CD14-positive monocyte (primary cell): ENCODE data around the gene CD14. TPM values are rescaled to one million over a fixed set of nuclear protein-coding genes. Genes with fewer than 3 reads are reported as not detected.

Source experiments
- DNase-seq, 3 donors: peaks; one replicate each; pipeline ENCODE4 v3.0.0-alpha.2; 2011 to 2022
- H2AFZ ChIP-seq: 2 replicates; pipeline ENCODE4 v1.6.0; 2012; ENCODE audit warnings: mild to moderate bottlenecking, low read depth, low read length, inconsistent platforms; ENCODE audit not compliant: insufficient read depth, poor library complexity, severe bottlenecking
- H3K27ac ChIP-seq, 2 donors: 1 replicate in 1 of 2; 2 replicates in 1 of 2; pipeline ENCODE4 v1.5.1; 2012 to 2013; ENCODE audit warnings: low read length in 2 of 2, control low read depth in 1 of 2, inconsistent platforms in 1 of 2, low read depth in 1 of 2, mild to moderate bottlenecking in 1 of 2
- H3K27me3 ChIP-seq, 2 donors: one replicate each; pipeline versions ENCODE4 v1.6.0 to v1.6.1; 2011 to 2013; ENCODE audit warnings: low read length in 2 of 2; ENCODE audit not compliant: control insufficient read depth in 2 of 2, insufficient read depth in 2 of 2
- H3K36me3 ChIP-seq, 2 donors: replicated peaks in 1 of 2; 1 replicate in 1 of 2; 2 replicates in 1 of 2; pipeline versions ENCODE4 v1.5.1 to v1.6.1; 2012 to 2013; ENCODE audit warnings: low read length in 2 of 2, control low read depth in 1 of 2, inconsistent platforms in 1 of 2, mild to moderate bottlenecking in 1 of 2; ENCODE audit not compliant: insufficient read depth in 2 of 2, control insufficient read depth in 1 of 2
- H3K4me1 ChIP-seq, 2 donors: 1 replicate in 1 of 2; 2 replicates in 1 of 2; pipeline versions ENCODE4 v1.5.1 to v1.6.1; 2012 to 2013; ENCODE audit warnings: low read length in 2 of 2, control low read depth in 1 of 2, inconsistent platforms in 1 of 2, mild to moderate bottlenecking in 1 of 2, moderate library complexity in 1 of 2; ENCODE audit not compliant: insufficient read depth in 2 of 2, control insufficient read depth in 1 of 2
- H3K4me2 ChIP-seq: replicated peaks from 2 replicates; pipeline ENCODE3; 2012; ENCODE audit warnings: low read length, moderate library complexity, mild to moderate bottlenecking; ENCODE audit not compliant: poor library complexity, severe bottlenecking; ENCODE audit errors: extremely low read depth
- H3K4me3 ChIP-seq, 3 experiments: fragments of 200-600 bp in 1 of 3; sonication (generic) in 1 of 3; replicated peaks in 1 of 3; 1 replicate in 2 of 3; 2 replicates in 1 of 3; pipeline ENCODE4 v1.5.1; 2011 to 2013; ENCODE audit warnings: low read length in 3 of 3, mild to moderate bottlenecking in 3 of 3, control low read depth in 2 of 3, low read depth in 2 of 3, inconsistent platforms in 1 of 3, moderate library complexity in 1 of 3
- H3K79me2 ChIP-seq: 2 replicates; pipeline ENCODE4 v1.6.0; 2012; ENCODE audit warnings: mild to moderate bottlenecking, control low read depth, inconsistent platforms, low read length, moderate library complexity; ENCODE audit not compliant: insufficient read depth
- H3K9ac ChIP-seq: 2 replicates; pipeline ENCODE4 v1.6.0; 2017; ENCODE audit warnings: low read length, mild to moderate bottlenecking; ENCODE audit not compliant: insufficient read depth, poor library complexity, severe bottlenecking
- H3K9me3 ChIP-seq, 2 donors: replicated peaks in 1 of 2; 1 replicate in 1 of 2; 2 replicates in 1 of 2; pipeline versions ENCODE4 v1.5.1 to v1.6.1; 2012 to 2013; ENCODE audit warnings: low read length in 2 of 2, control low read depth in 1 of 2; ENCODE audit not compliant: control insufficient read depth in 1 of 2, insufficient read depth in 1 of 2
- H4K20me1 ChIP-seq: 2 replicates; pipeline ENCODE4 v1.6.0; 2012; ENCODE audit warnings: mild to moderate bottlenecking, low read length, control low read depth, moderate library complexity; ENCODE audit not compliant: insufficient read depth
- H3K27ac Mint-ChIP-seq, 7 donors: one replicate each; pipeline ENCODE4 v1.8.0; 2020; ENCODE audit warnings: mild to moderate bottlenecking in 7 of 7, mixed read lengths in 7 of 7, moderate library complexity in 6 of 7, inconsistent platforms in 2 of 7
- H3K27me3 Mint-ChIP-seq, 3 donors: one replicate each; pipeline ENCODE4 v1.8.0; 2021 to 2022; ENCODE audit warnings: low read depth in 3 of 3, mild to moderate bottlenecking in 3 of 3, mixed read lengths in 3 of 3, moderate library complexity in 3 of 3, inconsistent platforms in 1 of 3
- H3K36me3 Mint-ChIP-seq, 2 donors: one replicate each; pipeline ENCODE4 v1.8.0; 2020; ENCODE audit warnings: mixed read lengths in 2 of 2, inconsistent platforms in 1 of 2, mild to moderate bottlenecking in 1 of 2
- H3K4me1 Mint-ChIP-seq: one replicate; pipeline ENCODE4 v1.8.0; 2020; ENCODE audit warnings: mild to moderate bottlenecking, mixed read lengths
- H3K4me3 Mint-ChIP-seq, 2 donors: one replicate each; pipeline ENCODE4 v1.8.0; 2020; ENCODE audit warnings: mild to moderate bottlenecking in 2 of 2, mixed read lengths in 2 of 2, moderate library complexity in 1 of 2
- H3K9me3 Mint-ChIP-seq, 7 donors: one replicate each; pipeline ENCODE4 v1.8.0; 2020 to 2022; ENCODE audit warnings: mixed read lengths in 7 of 7, mild to moderate bottlenecking in 6 of 7, moderate library complexity in 6 of 7, inconsistent platforms in 2 of 7
- WGBS: methylation state at CpG from one replicate; pipeline ENCODE4 v1.1.5; 2013; ENCODE audit warnings: missing lambda C conversion rate; ENCODE audit not compliant: insufficient coverage; 5-methylcytosine and 5-hydroxymethylcytosine counted together
- intact Hi-C, 2 donors: fragments of 100-400 bp; cut with micrococcal nuclease; formaldehyde crosslinking; loops; one replicate each; pipeline versions ENCODE4 v1.15.0 to v1.15.1; 2023
- polyA plus RNA-seq, 3 donors: library from polyadenylated mRNA; depleted of rRNA in 1 of 3; unstranded in 2 of 3; stranded (reverse) in 1 of 3; fragments of 300-500 nt in 2 of 3; fragments of >200 nt in 1 of 3; fragmentation: Illumina TruSeq in 2 of 3; gene quantifications; 1 replicate in 2 of 3; 2 replicates in 1 of 3; pipeline ENCODE4 v1.2.3, GENCODE V29; 2012 to 2021
- TF ChIP-seq, protein P1 (sequence below): fragments of 200-600 bp; IDR thresholded peaks from one replicate; pipeline ENCODE4 v1.8.0; 2022; ENCODE audit warnings: antibody characterized with exemption, mild to moderate bottlenecking

CD14 gene
- polyA plus RNA-seq, 3 donors: 1,687 to 3,095 (median 2,434) TPM

GRCh38 chr5:140588311-140589070, 44.5 kb downstream of the CD14 start:
- Histone ChIP-seq H2AFZ (no peak overlapping the region), H3K4me1 (peaks cover 57 to 62% of the 10 kb centered on the region in 2 donors), H3K79me2 (peaks cover 45% of the 10 kb centered on the region), H4K20me1 (no peaks in the 10 kb centered on the region), H3K36me3 (peaks cover 0 to 15% of the 10 kb centered on the region in 2 donors), H3K9ac (no peak overlapping the region), H3K4me3 (peak overlapping the region in 2 of 3 experiments; percentile 4 to 81), H3K9me3 (no peaks in the 10 kb centered on the region), H3K27ac (peak overlapping the region in 1 of 2 donors; percentile 91), H3K4me2 (peak overlapping the region; percentile 83), H3K27me3 (no peaks in the 10 kb centered on the region)
- Mint-ChIP-seq H3K4me1 (peaks cover 61% of the 10 kb centered on the region), H3K27ac (peak overlapping the region; percentile 89 to 96 (median 93)), H3K4me3 (peak overlapping the region in 1 of 2 donors; percentile 73), H3K9me3 (peaks cover 0 to 8% (median 0%) of the 10 kb centered on the region in 7 donors), H3K27me3 (peaks cover 0 to 2% (median under 1%) of the 10 kb centered on the region in 3 donors), H3K36me3 (peaks cover 19 to 47% of the 10 kb centered on the region in 2 donors)
- intact Hi-C loops: no loop called here
- TF ChIP-seq, protein P1, sequence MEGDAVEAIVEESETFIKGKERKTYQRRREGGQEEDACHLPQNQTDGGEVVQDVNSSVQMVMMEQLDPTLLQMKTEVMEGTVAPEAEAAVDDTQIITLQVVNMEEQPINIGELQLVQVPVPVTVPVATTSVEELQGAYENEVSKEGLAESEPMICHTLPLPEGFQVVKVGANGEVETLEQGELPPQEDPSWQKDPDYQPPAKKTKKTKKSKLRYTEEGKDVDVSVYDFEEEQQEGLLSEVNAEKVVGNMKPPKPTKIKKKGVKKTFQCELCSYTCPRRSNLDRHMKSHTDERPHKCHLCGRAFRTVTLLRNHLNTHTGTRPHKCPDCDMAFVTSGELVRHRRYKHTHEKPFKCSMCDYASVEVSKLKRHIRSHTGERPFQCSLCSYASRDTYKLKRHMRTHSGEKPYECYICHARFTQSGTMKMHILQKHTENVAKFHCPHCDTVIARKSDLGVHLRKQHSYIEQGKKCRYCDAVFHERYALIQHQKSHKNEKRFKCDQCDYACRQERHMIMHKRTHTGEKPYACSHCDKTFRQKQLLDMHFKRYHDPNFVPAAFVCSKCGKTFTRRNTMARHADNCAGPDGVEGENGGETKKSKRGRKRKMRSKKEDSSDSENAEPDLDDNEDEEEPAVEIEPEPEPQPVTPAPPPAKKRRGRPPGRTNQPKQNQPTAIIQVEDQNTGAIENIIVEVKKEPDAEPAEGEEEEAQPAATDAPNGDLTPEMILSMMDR: no peak
- DNase-seq: peak in 2 of 3 donors; percentile 68 to 75
- 20% methylated on average over 1 of the region's 5 CpGs for WGBS

GRCh38 chr5:140587495-140587894, 45.5 kb downstream of the CD14 start:
- H3K9ac ChIP-seq: no peak overlapping the region
- H3K4me2 ChIP-seq: no peak overlapping the region
- WGBS: 80% methylated on average over 1 of the region's 1 CpG
- H3K9me3 Mint-ChIP-seq: peaks cover 0 to 8% (median 0%) of the 10 kb centered on the region in 7 donors
- H3K27me3 Mint-ChIP-seq: peaks cover 0 to 6% (median 1%) of the 10 kb centered on the region in 3 donors
- H3K27me3 ChIP-seq: no peaks in the 10 kb centered on the region
- H3K9me3 ChIP-seq: no peaks in the 10 kb centered on the region
- intact Hi-C loops: no loop called here
- peaks cover 55% of the 10 kb centered on the region for H3K79me2 ChIP-seq
- peaks cover 51 to 56% of the 10 kb centered on the region in 2 donors for H3K4me1 ChIP-seq
- no peak overlapping the region for H2AFZ ChIP-seq
- H3K27ac Mint-ChIP-seq: peak overlapping the region in 6 of 7 donors; percentile 35 to 89 (median 66)
- H3K4me3 ChIP-seq: no peak overlapping the region
- DNase-seq: no peak
- TF ChIP-seq, protein P1: no peak
- H3K4me3 Mint-ChIP-seq: no peak overlapping the region
- peaks cover 61% of the 10 kb centered on the region for H3K4me1 Mint-ChIP-seq
- no peaks in the 10 kb centered on the region for H4K20me1 ChIP-seq
- peaks cover 25 to 55% of the 10 kb centered on the region in 2 donors for H3K36me3 Mint-ChIP-seq
- no peak overlapping the region for H3K27ac ChIP-seq
- peaks cover 0 to 25% of the 10 kb centered on the region in 2 donors for H3K36me3 ChIP-seq

Other genes with a start within 250 kb of the CD14 start
- gene ANKHD1, start 231.3 kb downstream of the CD14 start, polyA plus RNA-seq: 100 to 1,000 TPM in 1 of 3 donors, 10 to 100 TPM in 2; 29.0 to 110 (median 43.6) TPM
- 10 to 100 TPM; 22.8 to 46.0 (median 41.9) TPM for gene EIF4EBP3, start 85.5 kb downstream of the CD14 start, polyA plus RNA-seq
- gene SRA1, start 75.7 kb downstream of the CD14 start, polyA plus RNA-seq: 10 to 100 TPM; 72.4 to 97.2 (median 80.8) TPM
- 100 to 1,000 TPM in 1 of 3 donors, 1 to 10 TPM in 2; 4.9 to 211 (median 7.4) TPM for gene APBB3, start 68.6 kb downstream of the CD14 start, polyA plus RNA-seq
- 10 to 100 TPM; 44.0 to 67.1 (median 58.8) TPM for gene SLC35A4, start 68.3 kb downstream of the CD14 start, polyA plus RNA-seq
- gene TMCO6, start 6.3 kb upstream of the CD14 start, polyA plus RNA-seq: 10 to 100 TPM in 2 of 3 donors, 1 to 10 TPM in 1; 9.8 to 45.5 (median 12.6) TPM
- 100 to 1,000 TPM in 2 of 3 donors, 10 to 100 TPM in 1; 90.1 to 246 (median 207) TPM for gene NDUFA2, start 14.5 kb upstream of the CD14 start, polyA plus RNA-seq
- 10 to 100 TPM; 58.3 to 86.6 (median 80.9) TPM for gene IK, start 14.7 kb upstream of the CD14 start, polyA plus RNA-seq
- 10 to 100 TPM; 11.2 to 36.8 (median 13.3) TPM for gene WDR55, start 31.7 kb upstream of the CD14 start, polyA plus RNA-seq
- gene DND1, start 40.4 kb upstream of the CD14 start, polyA plus RNA-seq: 1 to 10 TPM in 1 of 3 donors, not detected in 2; 2.3 TPM
- gene HARS1, start 58.2 kb upstream of the CD14 start, polyA plus RNA-seq: 10 to 100 TPM; 28.4 to 34.3 (median 31.9) TPM
- gene HARS2, start 58.3 kb upstream of the CD14 start, polyA plus RNA-seq: 10 to 100 TPM in 1 of 3 donors, 1 to 10 TPM in 2; 6.4 to 26.1 (median 8.3) TPM
- gene ZMAT2, start 67.3 kb upstream of the CD14 start, polyA plus RNA-seq: 10 to 100 TPM; 22.5 to 59.5 (median 52.5) TPM
- gene PCDHA1, start 153.0 kb upstream of the CD14 start, polyA plus RNA-seq: not detected
- not detected for gene PCDHA2, start 161.7 kb upstream of the CD14 start, polyA plus RNA-seq
- not detected for gene PCDHA3, start 167.9 kb upstream of the CD14 start, polyA plus RNA-seq
- gene PCDHA4, start 173.9 kb upstream of the CD14 start, polyA plus RNA-seq: not detected
- gene PCDHA5, start 188.4 kb upstream of the CD14 start, polyA plus RNA-seq: not detected
- not detected for gene PCDHA6, start 194.8 kb upstream of the CD14 start, polyA plus RNA-seq
- not detected for gene PCDHA7, start 201.1 kb upstream of the CD14 start, polyA plus RNA-seq
- not detected for gene PCDHA8, start 208.0 kb upstream of the CD14 start, polyA plus RNA-seq
- gene PCDHA9, start 215.2 kb upstream of the CD14 start, polyA plus RNA-seq: not detected
- gene PCDHA10, start 222.7 kb upstream of the CD14 start, polyA plus RNA-seq: not detected
- gene PCDHA11, start 235.8 kb upstream of the CD14 start, polyA plus RNA-seq: not detected
- not detected for gene PCDHA12, start 242.1 kb upstream of the CD14 start, polyA plus RNA-seq
- not detected for gene PCDHA13, start 248.9 kb upstream of the CD14 start, polyA plus RNA-seq